SK-N-SH (cell line): ENCODE data around the gene FLRT1.

Experiments
- EZH2phosphoT487 ChIP-seq: fragments of 200-600 bp; sonication (generic); IDR thresholded peaks from 2 replicates; pipeline ENCODE4 v1.6.1; 2017; ENCODE audit warnings: low read depth, mixed run types, mild to moderate bottlenecking, antibody characterized with exemption, moderate library complexity, borderline replicate concordance
- FOXJ3 ChIP-seq: sonication (generic); formaldehyde crosslinking; IDR thresholded peaks from 2 replicates; pipeline ENCODE4 v1.5.1; 2020; ENCODE audit warnings: mild to moderate bottlenecking, missing genetic modification reagents
- FOXM1 ChIP-seq: IDR thresholded peaks from 2 replicates; pipeline ENCODE4 v1.4.0; 2012; ENCODE audit warnings: low read depth, mild to moderate bottlenecking
- MAX ChIP-seq: IDR thresholded peaks from 2 replicates; pipeline ENCODE4 v1.4.0; 2012; ENCODE audit warnings: low read depth
- RAD21 ChIP-seq: IDR thresholded peaks from 2 replicates; pipeline ENCODE4 v1.6.1; 2012; ENCODE audit warnings: mild to moderate bottlenecking, low read length
- RCOR1 ChIP-seq: fragments of 150-350 bp; IDR thresholded peaks from 2 replicates; pipeline ENCODE4 v1.6.1; 2017; ENCODE audit warnings: antibody characterized with exemption, low read length
- TAF1 ChIP-seq: IDR thresholded peaks from 2 replicates; pipeline ENCODE4 v1.6.1; 2012; ENCODE audit warnings: low read depth, mild to moderate bottlenecking, low read length, moderate library complexity, borderline replicate concordance
- TCF12 ChIP-seq: IDR thresholded peaks from 2 replicates; pipeline ENCODE4 v1.4.0; 2012
- TEAD4 ChIP-seq: IDR thresholded peaks from 2 replicates; pipeline ENCODE4 v1.4.0; 2012; ENCODE audit warnings: mild to moderate bottlenecking, borderline replicate concordance; ENCODE audit not compliant: insufficient read depth
- USF1 ChIP-seq: IDR thresholded peaks from 2 replicates; pipeline ENCODE4 v1.4.0; 2012; ENCODE audit warnings: low read depth, borderline replicate concordance
- USF2 ChIP-seq: fragments of 150-350 bp; IDR thresholded peaks from 2 replicates; pipeline ENCODE4 v1.6.1; 2017; ENCODE audit warnings: antibody characterized with exemption, low read length, low read depth, borderline replicate concordance
- TF ChIP-seq, protein P1 (sequence below): fragments of 200-600 bp; sonication (generic); IDR thresholded peaks from 2 replicates; pipeline ENCODE4 v1.6.1; 2017; ENCODE audit warnings: antibody characterized with exemption, mild to moderate bottlenecking, moderate library complexity

- TF ChIP-seq MAX (no peak), EZH2phosphoT487 (no peak), TCF12 (no peak), RAD21 (no peak), FOXJ3 (CRISPR knock-in tag) (no peak), TEAD4 (no peak), RCOR1 (no peak), TAF1 (no peak), USF1 (no peak), FOXM1 (no peak), USF2 (no peak)
- TF ChIP-seq, protein P1, sequence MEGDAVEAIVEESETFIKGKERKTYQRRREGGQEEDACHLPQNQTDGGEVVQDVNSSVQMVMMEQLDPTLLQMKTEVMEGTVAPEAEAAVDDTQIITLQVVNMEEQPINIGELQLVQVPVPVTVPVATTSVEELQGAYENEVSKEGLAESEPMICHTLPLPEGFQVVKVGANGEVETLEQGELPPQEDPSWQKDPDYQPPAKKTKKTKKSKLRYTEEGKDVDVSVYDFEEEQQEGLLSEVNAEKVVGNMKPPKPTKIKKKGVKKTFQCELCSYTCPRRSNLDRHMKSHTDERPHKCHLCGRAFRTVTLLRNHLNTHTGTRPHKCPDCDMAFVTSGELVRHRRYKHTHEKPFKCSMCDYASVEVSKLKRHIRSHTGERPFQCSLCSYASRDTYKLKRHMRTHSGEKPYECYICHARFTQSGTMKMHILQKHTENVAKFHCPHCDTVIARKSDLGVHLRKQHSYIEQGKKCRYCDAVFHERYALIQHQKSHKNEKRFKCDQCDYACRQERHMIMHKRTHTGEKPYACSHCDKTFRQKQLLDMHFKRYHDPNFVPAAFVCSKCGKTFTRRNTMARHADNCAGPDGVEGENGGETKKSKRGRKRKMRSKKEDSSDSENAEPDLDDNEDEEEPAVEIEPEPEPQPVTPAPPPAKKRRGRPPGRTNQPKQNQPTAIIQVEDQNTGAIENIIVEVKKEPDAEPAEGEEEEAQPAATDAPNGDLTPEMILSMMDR, result no peak
These were observed at the start of gene FLRT1 for GRCh38 chr11:64035576-64035975.
